GM04503 (cell line): Measurements from ENCODE around the gene TIGD6.
"Not testable (repeated sequence)": the region's sequence is repeated elsewhere in the genome, so short reads cannot be mapped to it uniquely, and the experiment has no call there.

Experiments
- DNase-seq: peaks from one replicate; pipeline ENCODE4 v3.0.0-alpha.2; 2012; ENCODE audit warnings: low read depth

Gene TIGD6

GRCh38 chr5:149969181-149969930 is 31.1 kb downstream of the TIGD6 start:
- no peak for DNase-seq

GRCh38 chr5:149966946-149967345 is 33.5 kb downstream of the TIGD6 start:
- no peak for DNase-seq

- DNase-seq, result no peak
Measured at GRCh38 chr5:149963729-149964128, 36.7 kb downstream of the TIGD6 start.

DNA sequence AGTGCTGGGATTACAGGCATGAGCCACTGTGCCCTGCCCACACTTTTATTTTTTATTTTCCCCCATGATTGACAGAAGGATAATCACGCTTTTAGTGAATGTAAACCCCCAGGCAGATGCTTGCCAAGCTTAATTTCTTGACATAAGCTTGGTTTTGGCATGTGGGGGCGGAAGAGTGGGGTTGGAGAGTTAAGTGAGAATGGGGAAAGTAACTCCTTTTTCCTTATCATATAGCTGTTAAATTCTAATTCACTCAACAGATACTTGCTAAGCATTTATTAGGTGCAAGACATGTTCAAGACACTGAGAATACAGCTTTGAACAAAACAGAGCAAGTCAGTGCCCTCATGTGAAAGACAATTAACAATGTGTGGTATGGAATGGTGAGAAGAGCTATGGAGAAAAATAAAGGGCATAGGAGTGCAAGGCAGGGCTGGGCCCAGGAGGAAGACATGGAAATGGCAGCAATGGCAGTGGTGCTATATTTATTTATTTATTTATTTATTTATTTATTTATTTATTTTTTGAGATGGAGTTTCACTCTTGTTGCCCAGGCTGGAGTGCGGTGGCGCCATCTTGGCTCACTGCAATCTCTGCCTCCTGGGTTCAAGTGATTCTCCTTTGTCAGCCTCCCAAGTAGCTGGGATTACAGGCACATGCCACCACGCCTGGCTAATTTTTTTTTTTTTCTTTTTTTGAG is 37.7 kb downstream of the TIGD6 start:
- no peak for DNase-seq

- DNase-seq, result no peak
Measured at GRCh38 chr5:149961957-149962409, 38.5 kb downstream of the TIGD6 start.

DNA sequence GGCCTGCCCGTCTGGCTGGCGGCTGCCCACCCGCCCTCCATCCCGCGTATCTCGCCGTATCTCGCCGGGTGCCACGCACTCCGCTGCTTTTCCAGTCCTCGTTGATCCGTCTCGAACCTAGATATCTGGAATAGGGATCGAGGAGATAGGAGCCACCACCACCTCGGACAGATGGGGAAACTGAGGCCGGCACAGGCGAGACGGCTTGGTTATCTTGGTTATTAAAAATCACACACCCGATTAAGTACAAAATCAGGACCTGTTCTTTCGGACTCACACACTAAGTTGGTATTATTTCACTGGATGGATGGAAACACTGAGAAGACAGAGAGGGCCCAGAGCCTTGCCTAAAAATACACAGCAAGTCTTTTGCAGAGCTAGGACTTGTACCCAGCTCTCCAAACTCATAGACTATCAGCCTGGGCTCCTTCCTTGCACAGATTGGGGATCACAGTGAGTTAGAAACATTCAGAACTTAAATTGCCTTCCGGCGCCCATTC is 39.2 kb downstream of the TIGD6 start:
- no peak for DNase-seq

DNA sequence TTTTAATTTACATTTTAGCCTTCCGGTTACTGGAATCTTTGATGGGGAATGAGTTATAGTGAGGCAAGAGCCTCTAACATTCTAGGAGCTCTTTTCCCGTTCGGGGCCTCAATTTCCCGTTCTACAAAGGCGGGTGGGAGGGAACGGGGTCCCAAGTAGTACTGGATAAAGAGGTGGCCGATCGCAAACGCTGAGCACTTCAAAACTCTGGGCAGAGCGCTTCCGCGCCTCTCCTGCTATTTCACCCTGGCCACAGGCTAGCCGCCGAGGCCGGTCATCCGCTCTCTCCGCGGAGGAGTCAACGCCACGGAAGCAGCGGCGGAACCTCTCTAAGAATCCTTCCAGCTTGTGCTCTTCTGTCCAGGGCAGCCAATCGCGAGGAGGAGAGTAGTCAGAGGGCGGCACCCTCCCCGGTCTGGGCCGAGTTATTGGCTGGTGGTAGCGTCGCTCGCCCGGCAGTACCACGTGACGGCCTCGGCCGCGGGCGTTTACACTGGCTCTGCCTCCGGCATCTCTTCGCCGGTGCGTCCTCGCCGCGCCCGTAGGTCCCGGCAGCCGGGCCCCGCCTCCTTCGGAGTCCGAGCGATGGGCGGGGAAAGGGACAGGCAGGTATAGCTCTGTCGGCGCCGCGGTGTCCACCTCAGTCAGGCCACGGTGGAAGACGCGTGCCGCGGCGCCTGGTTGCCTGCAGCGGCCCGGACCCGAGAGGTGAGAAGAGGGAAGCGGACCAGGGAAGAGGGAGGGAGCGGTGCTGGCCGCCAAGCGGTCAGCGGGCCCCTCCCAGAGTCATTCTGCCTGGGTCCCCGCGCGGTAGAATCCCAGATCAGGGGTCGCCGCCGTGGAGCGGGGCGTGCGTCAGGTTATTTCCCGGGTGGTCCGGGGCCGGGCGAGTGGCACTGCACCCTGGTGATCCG is 39.9 kb downstream of the TIGD6 start, which contains the start of gene SLC26A2:
TSS of gene SLC26A2 (plus strand) at position 487 of the 914 bp plus-strand sequence. CDS start 16,895 bp downstream, outside the sequence.
- DNase-seq, result peak; percentile 90

- no peak for DNase-seq
Measured at GRCh38 chr5:149959406-149960236, 40.8 kb downstream of the TIGD6 start.

- DNase-seq, result no peak
Measured at GRCh38 chr5:149957855-149958254, 42.6 kb downstream of the TIGD6 start.

GRCh38 chr5:149956685-149957084 is 43.8 kb downstream of the TIGD6 start:
- DNase-seq, result no peak

DNA sequence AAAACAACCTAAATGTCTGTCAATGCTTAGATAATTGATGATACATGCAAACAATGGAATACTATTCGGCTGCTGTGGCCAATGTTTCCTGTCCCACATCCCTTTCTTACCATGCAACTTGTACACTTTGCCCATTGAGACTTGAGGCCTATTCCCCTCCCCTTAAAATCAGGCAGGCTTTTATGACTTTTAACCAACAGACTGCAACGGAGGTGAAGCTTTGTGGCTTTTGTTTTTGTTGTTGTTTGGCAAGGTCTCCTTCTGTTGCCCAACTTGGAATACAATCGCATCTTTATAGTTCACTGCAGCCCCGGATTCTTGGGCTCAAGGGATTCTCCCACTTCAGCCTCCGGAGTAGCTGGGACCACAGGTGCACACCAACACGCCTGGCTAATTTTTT is 45.7 kb downstream of the TIGD6 start:
- DNase-seq, result no peak

DNA sequence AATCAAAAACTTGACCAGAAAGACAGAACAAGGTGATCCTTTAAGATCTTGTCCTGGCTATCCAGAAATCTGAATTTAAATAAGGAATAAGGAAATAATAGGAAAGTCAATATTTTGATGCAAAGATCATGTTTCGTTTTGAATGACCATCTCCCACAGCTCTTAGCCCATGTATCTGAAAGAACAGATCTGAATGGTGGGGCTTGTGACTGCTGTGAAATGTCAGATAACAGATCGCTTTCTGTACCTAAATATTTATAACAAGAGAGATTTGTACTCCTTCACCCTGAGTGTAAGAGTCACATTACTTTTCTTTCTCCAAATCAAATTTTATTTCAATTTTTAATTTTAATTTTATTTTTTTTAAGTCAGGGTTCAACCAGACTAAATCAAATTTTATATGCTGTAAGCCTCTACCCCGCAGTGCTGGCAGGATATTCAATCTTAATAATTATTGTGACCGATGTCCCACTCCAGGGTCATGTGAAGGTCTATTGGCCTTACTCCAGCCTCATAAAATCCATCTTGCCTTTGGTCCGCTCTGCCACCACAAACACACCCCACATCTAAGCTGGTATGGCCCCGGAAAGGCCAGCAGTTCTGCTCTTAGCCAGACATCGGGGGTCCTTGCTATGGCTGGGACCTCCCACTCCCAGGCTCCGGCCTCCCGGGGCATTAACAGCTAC is 46.9 kb downstream of the TIGD6 start:
- DNase-seq, result no peak

- DNase-seq, result no peak
Measured at GRCh38 chr5:149951138-149951749, 49.2 kb downstream of the TIGD6 start.

- DNase-seq, result no peak
Measured at GRCh38 chr5:149948993-149949392, 51.5 kb downstream of the TIGD6 start.

DNA sequence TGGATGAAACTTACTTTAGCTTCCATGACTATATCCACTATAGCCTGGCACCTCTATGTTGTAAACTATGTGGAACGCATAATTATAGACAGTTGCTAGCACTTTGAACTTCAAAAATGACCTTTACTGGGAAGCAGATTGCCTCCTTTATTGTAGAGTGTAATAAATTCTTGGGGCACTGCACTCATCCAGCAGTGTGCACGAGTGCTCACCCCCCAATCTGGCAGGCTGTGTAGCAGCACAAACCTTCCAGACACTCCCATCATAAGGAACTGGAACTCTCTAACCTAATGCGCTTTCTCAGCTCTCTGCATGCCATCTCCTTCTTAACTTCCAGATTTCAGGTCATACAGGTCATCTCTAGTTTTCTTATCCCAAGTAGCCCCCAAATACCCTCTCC is 54.3 kb downstream of the TIGD6 start:
- DNase-seq, result no peak

DNA sequence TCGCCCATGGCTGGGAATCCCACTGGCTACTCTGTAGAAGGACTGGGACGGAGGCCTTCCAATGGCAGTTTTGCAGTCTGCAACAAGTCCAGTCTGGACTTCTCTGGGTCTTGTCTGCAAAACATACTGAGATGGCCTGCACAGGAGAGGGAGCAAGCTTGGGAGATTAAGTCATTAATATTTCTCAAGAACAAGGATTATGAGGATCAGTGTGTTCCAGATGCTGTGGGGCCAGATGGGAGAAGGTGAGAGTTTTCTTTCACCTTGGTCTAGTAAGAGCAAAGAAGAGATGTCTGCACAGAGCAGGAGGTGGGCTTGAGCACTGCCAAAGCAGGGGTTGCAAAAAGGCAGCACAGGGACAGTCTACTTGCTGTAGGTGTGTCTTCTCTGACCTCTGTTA is 55.8 kb downstream of the TIGD6 start, which contains the start of gene PDE6A:
TSS of gene PDE6A (minus strand) at position 128 of the 400 bp plus-strand sequence. CDS start at position 8, 120 bp downstream.
- no peak for DNase-seq

DNA sequence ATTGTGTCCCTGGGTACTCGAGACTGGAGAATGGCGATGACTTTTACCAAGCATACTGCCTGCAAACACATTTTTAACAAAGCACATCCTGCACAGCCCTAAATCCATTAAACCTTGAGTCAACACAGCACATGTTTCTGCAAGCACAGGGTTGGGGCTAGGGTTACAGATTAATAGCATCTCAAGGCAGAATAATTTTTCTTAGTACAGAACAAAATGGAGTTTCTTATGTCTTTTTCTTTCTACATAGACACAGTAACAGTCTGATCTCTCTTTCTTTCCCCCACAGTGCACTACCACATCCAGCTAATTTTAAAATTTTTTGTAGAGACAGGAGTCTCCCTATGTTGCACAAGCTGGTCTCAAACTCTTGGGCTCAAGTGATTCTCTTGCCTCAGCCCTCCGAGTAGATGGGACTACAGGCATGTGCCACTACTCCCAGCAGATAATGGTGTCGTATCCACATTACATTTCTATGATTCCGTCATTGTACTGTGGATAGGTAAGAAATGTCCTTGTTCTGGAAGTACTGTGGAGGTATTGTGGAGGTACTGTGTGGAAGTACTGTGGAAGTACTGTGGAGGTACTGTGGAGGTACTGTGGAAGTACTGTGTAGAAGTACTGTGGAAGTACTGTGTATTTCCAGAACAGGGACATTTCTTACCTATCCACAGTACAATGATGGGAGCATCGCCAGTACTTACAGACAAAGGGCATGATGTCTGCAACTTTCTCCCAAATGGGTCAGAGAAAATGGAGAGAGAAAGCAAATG is 57.1 kb downstream of the TIGD6 start:
- DNase-seq, result not testable (repeated sequence)
